ENCODE data around the gene NDUFC1.
"Not testable (repeated sequence)": the region's sequence is repeated elsewhere in the genome, so short reads cannot be mapped to it uniquely, and the experiment has no call there.

NDUFC1 gene

GRCh38 chr4:139255581-139255980 lies 46.7 kb downstream of the NDUFC1 start:
- H3K36me3 ChIP-seq (ENCODE audit: control insufficient read depth in 1 of 2, insufficient read depth in 2 of 2, low read length in 2 of 2); H3K27me3 ChIP-seq (ENCODE audit: control insufficient read depth in 1 of 2, insufficient read depth in 2 of 2, low read length in 2 of 2); H3K9ac ChIP-seq (ENCODE audit: low read depth in 1 of 2, low read length in 2 of 2); H3K9me3 ChIP-seq (ENCODE audit: control insufficient read depth in 1 of 2, low read length in 2 of 2); H3K4me1 ChIP-seq (ENCODE audit: control insufficient read depth in 1 of 2, insufficient read depth in 2 of 2, low read length in 2 of 2); H3K4me3 ChIP-seq (ENCODE audit: low read depth in 1 of 2, low read length in 2 of 2); H3K27ac ChIP-seq (ENCODE audit: low read depth, low read length): not testable (repeated sequence)

GRCh38 chr4:139253713-139254112 lies 48.6 kb downstream of the NDUFC1 start:
- Histone ChIP-seq H3K9ac (ENCODE audit: low read depth in 1 of 2, low read length in 2 of 2) (no peak overlapping the region), H3K36me3 (ENCODE audit: control insufficient read depth in 1 of 2, insufficient read depth in 2 of 2, low read length in 2 of 2) (no peaks in the 10 kb centered on the region), H3K9me3 (ENCODE audit: control insufficient read depth in 1 of 2, low read length in 2 of 2) (no peaks in the 10 kb centered on the region), H3K27me3 (ENCODE audit: control insufficient read depth in 1 of 2, insufficient read depth in 2 of 2, low read length in 2 of 2) (no peaks in the 10 kb centered on the region), H3K4me3 (ENCODE audit: low read depth in 1 of 2, low read length in 2 of 2) (no peak overlapping the region), H3K27ac (ENCODE audit: low read depth, low read length) (no peak overlapping the region), H3K4me1 (ENCODE audit: control insufficient read depth in 1 of 2, insufficient read depth in 2 of 2, low read length in 2 of 2) (no peaks in the 10 kb centered on the region)

GRCh38 chr4:139253046-139253445 lies 49.2 kb downstream of the NDUFC1 start:
- Histone ChIP-seq H3K9ac (ENCODE audit: low read depth in 1 of 2, low read length in 2 of 2) (no peak overlapping the region), H3K27me3 (ENCODE audit: control insufficient read depth in 1 of 2, insufficient read depth in 2 of 2, low read length in 2 of 2) (no peaks in the 10 kb centered on the region), H3K27ac (ENCODE audit: low read depth, low read length) (no peak overlapping the region), H3K9me3 (ENCODE audit: control insufficient read depth in 1 of 2, low read length in 2 of 2) (no peaks in the 10 kb centered on the region), H3K4me3 (ENCODE audit: low read depth in 1 of 2, low read length in 2 of 2) (no peak overlapping the region), H3K36me3 (ENCODE audit: control insufficient read depth in 1 of 2, insufficient read depth in 2 of 2, low read length in 2 of 2) (no peaks in the 10 kb centered on the region), H3K4me1 (ENCODE audit: control insufficient read depth in 1 of 2, insufficient read depth in 2 of 2, low read length in 2 of 2) (no peaks in the 10 kb centered on the region)

GRCh38 chr4:139247700-139248238 lies 54.5 kb downstream of the NDUFC1 start:
- Histone ChIP-seq H3K4me3 (ENCODE audit: low read depth in 1 of 2, low read length in 2 of 2) (no peak overlapping the region), H3K27me3 (ENCODE audit: control insufficient read depth in 1 of 2, insufficient read depth in 2 of 2, low read length in 2 of 2) (no peaks in the 10 kb centered on the region), H3K9me3 (ENCODE audit: control insufficient read depth in 1 of 2, low read length in 2 of 2) (no peaks in the 10 kb centered on the region), H3K36me3 (ENCODE audit: control insufficient read depth in 1 of 2, insufficient read depth in 2 of 2, low read length in 2 of 2) (no peaks in the 10 kb centered on the region), H3K9ac (ENCODE audit: low read depth in 1 of 2, low read length in 2 of 2) (no peak overlapping the region), H3K4me1 (ENCODE audit: control insufficient read depth in 1 of 2, insufficient read depth in 2 of 2, low read length in 2 of 2) (no peaks in the 10 kb centered on the region), H3K27ac (ENCODE audit: low read depth, low read length) (no peak overlapping the region)

- Histone ChIP-seq H3K4me3 (ENCODE audit: low read depth in 1 of 2, low read length in 2 of 2) (no peak overlapping the region), H3K9ac (ENCODE audit: low read depth in 1 of 2, low read length in 2 of 2) (no peak overlapping the region), H3K36me3 (ENCODE audit: control insufficient read depth in 1 of 2, insufficient read depth in 2 of 2, low read length in 2 of 2) (no peaks in the 10 kb centered on the region), H3K27ac (ENCODE audit: low read depth, low read length) (no peak overlapping the region), H3K4me1 (ENCODE audit: control insufficient read depth in 1 of 2, insufficient read depth in 2 of 2, low read length in 2 of 2) (no peaks in the 10 kb centered on the region), H3K27me3 (ENCODE audit: control insufficient read depth in 1 of 2, insufficient read depth in 2 of 2, low read length in 2 of 2) (no peaks in the 10 kb centered on the region), H3K9me3 (ENCODE audit: control insufficient read depth in 1 of 2, low read length in 2 of 2) (no peaks in the 10 kb centered on the region)
Measured at GRCh38 chr4:139247241-139247640, 55.0 kb downstream of the NDUFC1 start.

GRCh38 chr4:139246166-139246565 lies 56.1 kb downstream of the NDUFC1 start:
- H3K27me3 ChIP-seq (ENCODE audit: control insufficient read depth in 1 of 2, insufficient read depth in 2 of 2, low read length in 2 of 2) = no peaks in the 10 kb centered on the region
- H3K9ac ChIP-seq (ENCODE audit: low read depth in 1 of 2, low read length in 2 of 2) = no peak overlapping the region
- H3K27ac ChIP-seq (ENCODE audit: low read depth, low read length) = no peak overlapping the region
- H3K36me3 ChIP-seq (ENCODE audit: control insufficient read depth in 1 of 2, insufficient read depth in 2 of 2, low read length in 2 of 2) = no peaks in the 10 kb centered on the region
- H3K4me3 ChIP-seq (ENCODE audit: low read depth in 1 of 2, low read length in 2 of 2) = no peak overlapping the region
- H3K4me1 ChIP-seq (ENCODE audit: control insufficient read depth in 1 of 2, insufficient read depth in 2 of 2, low read length in 2 of 2) = no peaks in the 10 kb centered on the region
- H3K9me3 ChIP-seq (ENCODE audit: control insufficient read depth in 1 of 2, low read length in 2 of 2) = no peaks in the 10 kb centered on the region

GRCh38 chr4:139245590-139245989 lies 56.7 kb downstream of the NDUFC1 start:
- no peak overlapping the region for H3K27ac ChIP-seq (ENCODE audit: low read depth, low read length)
- H3K9me3 ChIP-seq (ENCODE audit: control insufficient read depth in 1 of 2, low read length in 2 of 2) = no peaks in the 10 kb centered on the region
- no peaks in the 10 kb centered on the region for H3K4me1 ChIP-seq (ENCODE audit: control insufficient read depth in 1 of 2, insufficient read depth in 2 of 2, low read length in 2 of 2)
- no peaks in the 10 kb centered on the region for H3K36me3 ChIP-seq (ENCODE audit: control insufficient read depth in 1 of 2, insufficient read depth in 2 of 2, low read length in 2 of 2)
- no peak overlapping the region for H3K4me3 ChIP-seq (ENCODE audit: low read depth in 1 of 2, low read length in 2 of 2)
- no peak overlapping the region for H3K9ac ChIP-seq (ENCODE audit: low read depth in 1 of 2, low read length in 2 of 2)
- no peaks in the 10 kb centered on the region for H3K27me3 ChIP-seq (ENCODE audit: control insufficient read depth in 1 of 2, insufficient read depth in 2 of 2, low read length in 2 of 2)

GRCh38 chr4:139243448-139244365 lies 58.6 kb downstream of the NDUFC1 start:
- no peak overlapping the region for H3K27ac ChIP-seq (ENCODE audit: low read depth, low read length)
- H3K9me3 ChIP-seq (ENCODE audit: control insufficient read depth in 1 of 2, low read length in 2 of 2) = peaks cover 0 to 4% of the 10 kb centered on the region in 2 donors
- no peak overlapping the region for H3K4me3 ChIP-seq (ENCODE audit: low read depth in 1 of 2, low read length in 2 of 2)
- H3K36me3 ChIP-seq (ENCODE audit: control insufficient read depth in 1 of 2, insufficient read depth in 2 of 2, low read length in 2 of 2) = no peaks in the 10 kb centered on the region
- no peaks in the 10 kb centered on the region for H3K4me1 ChIP-seq (ENCODE audit: control insufficient read depth in 1 of 2, insufficient read depth in 2 of 2, low read length in 2 of 2)
- no peak overlapping the region for H3K9ac ChIP-seq (ENCODE audit: low read depth in 1 of 2, low read length in 2 of 2)
- H3K27me3 ChIP-seq (ENCODE audit: control insufficient read depth in 1 of 2, insufficient read depth in 2 of 2, low read length in 2 of 2) = no peaks in the 10 kb centered on the region

GRCh38 chr4:139242511-139243051 lies 59.7 kb downstream of the NDUFC1 start:
- no peak overlapping the region for H3K4me3 ChIP-seq (ENCODE audit: low read depth in 1 of 2, low read length in 2 of 2)
- no peak overlapping the region for H3K27ac ChIP-seq (ENCODE audit: low read depth, low read length)
- H3K9me3 ChIP-seq (ENCODE audit: control insufficient read depth in 1 of 2, low read length in 2 of 2) = peaks cover 0 to 4% of the 10 kb centered on the region in 2 donors
- no peaks in the 10 kb centered on the region for H3K36me3 ChIP-seq (ENCODE audit: control insufficient read depth in 1 of 2, insufficient read depth in 2 of 2, low read length in 2 of 2)
- H3K4me1 ChIP-seq (ENCODE audit: control insufficient read depth in 1 of 2, insufficient read depth in 2 of 2, low read length in 2 of 2) = no peaks in the 10 kb centered on the region
- no peaks in the 10 kb centered on the region for H3K27me3 ChIP-seq (ENCODE audit: control insufficient read depth in 1 of 2, insufficient read depth in 2 of 2, low read length in 2 of 2)
- H3K9ac ChIP-seq (ENCODE audit: low read depth in 1 of 2, low read length in 2 of 2) = no peak overlapping the region

GRCh38 chr4:139241784-139242151 lies 60.5 kb downstream of the NDUFC1 start:
- Histone ChIP-seq H3K36me3 (ENCODE audit: control insufficient read depth in 1 of 2, insufficient read depth in 2 of 2, low read length in 2 of 2) (no peaks in the 10 kb centered on the region), H3K4me3 (ENCODE audit: low read depth in 1 of 2, low read length in 2 of 2) (no peak overlapping the region), H3K4me1 (ENCODE audit: control insufficient read depth in 1 of 2, insufficient read depth in 2 of 2, low read length in 2 of 2) (no peaks in the 10 kb centered on the region), H3K9ac (ENCODE audit: low read depth in 1 of 2, low read length in 2 of 2) (no peak overlapping the region), H3K9me3 (ENCODE audit: control insufficient read depth in 1 of 2, low read length in 2 of 2) (peaks cover 0 to 4% of the 10 kb centered on the region in 2 donors), H3K27me3 (ENCODE audit: control insufficient read depth in 1 of 2, insufficient read depth in 2 of 2, low read length in 2 of 2) (no peaks in the 10 kb centered on the region), H3K27ac (ENCODE audit: low read depth, low read length) (no peak overlapping the region)
